ENCODE results near the gene FAM163A. TPM values are rescaled to one million over a fixed set of nuclear protein-coding genes. Genes with fewer than 3 reads are reported as not detected.
"Not testable (repeated sequence)": the region's sequence is repeated elsewhere in the genome, so short reads cannot be mapped to it uniquely, and the experiment has no call there.

The FAM163A gene
- 0.22 TPM for total RNA-seq
- long read RNA-seq, partial matches to known transcripts, result 0 of 1 reads
- long read RNA-seq, other reads (novel, unspliced or antisense), result 0 of 1 reads

DNA sequence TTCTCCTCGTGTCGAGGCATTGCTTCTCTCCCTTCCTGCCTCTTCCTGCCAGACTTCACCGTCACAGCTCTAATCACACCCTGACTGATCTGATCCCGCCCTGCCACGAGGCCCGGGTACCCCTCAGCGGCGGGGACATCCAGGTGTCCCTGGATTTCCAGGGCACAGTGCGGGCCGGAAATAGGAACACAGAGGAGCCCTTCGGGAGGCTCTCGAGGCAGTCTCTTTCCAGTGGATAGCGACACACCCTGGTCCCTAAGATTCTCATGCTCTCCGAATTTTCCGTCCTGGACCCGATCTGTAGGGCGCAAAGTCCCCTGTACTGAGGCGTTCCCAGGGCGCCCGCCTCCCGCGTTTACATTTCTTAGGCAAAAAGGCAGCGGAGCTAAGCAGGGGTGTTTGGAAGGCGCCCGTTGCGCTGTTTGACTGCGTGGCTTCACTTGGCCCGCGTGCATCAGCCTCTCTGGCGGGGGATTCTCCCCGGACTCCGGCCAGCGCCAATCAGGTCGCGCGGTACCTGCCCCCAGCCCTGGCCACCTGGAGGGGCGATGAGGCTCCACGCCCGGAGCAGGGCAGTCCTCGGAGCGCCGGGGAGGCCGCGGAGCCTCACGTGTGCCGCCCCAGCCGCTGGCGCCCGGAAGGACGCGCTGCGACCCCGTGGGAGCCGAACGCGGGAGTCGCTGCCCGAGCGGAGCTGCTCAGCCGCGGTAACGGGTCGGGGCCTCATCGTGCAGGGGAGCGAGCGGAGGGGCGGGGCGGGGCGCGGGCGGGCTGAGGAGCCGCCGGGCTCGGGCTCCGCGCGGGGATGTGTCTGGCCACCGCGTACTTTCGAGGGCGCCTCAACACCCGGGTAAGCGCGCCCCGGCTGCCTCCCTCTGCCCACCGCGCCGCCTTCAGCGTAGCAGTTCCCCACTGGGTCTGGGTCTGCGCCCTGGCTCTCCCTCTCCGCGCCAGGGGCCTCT lies at the start of gene FAM163A:
TSS of gene FAM163A (plus strand) at position 575 of the 962 bp plus-strand sequence. CDS start 69,807 bp downstream, outside the sequence.
- DNase-seq (no peak), ATAC-seq (ENCODE audit: poor library complexity) (peak; percentile 61)
- intact Hi-C loops (cut with DNase I), result no loop called here

DNA sequence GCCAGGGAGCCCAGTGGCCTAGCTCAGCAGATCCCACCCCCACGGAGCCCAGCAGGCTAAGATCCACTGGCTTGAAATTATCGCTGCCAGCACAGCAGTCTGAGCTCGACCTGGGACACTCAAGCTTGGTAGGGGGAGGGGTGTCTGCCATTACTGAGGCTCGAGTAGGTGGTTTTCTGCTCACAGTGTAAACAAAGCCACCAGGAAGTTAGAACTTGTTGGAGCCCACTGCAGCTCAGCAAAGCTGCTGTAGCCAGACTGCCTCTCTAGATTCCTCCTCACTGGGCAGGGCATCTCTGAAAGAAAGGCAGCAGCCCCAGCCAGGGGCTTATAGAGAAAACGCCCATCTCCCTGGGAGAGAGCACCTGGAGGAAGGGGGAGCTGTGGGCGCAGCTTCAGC lies 48.6 kb upstream of the FAM163A start:
- ATAC-seq (ENCODE audit: poor library complexity); DNase-seq; intact Hi-C loops (cut with DNase I): not testable (repeated sequence)

DNA sequence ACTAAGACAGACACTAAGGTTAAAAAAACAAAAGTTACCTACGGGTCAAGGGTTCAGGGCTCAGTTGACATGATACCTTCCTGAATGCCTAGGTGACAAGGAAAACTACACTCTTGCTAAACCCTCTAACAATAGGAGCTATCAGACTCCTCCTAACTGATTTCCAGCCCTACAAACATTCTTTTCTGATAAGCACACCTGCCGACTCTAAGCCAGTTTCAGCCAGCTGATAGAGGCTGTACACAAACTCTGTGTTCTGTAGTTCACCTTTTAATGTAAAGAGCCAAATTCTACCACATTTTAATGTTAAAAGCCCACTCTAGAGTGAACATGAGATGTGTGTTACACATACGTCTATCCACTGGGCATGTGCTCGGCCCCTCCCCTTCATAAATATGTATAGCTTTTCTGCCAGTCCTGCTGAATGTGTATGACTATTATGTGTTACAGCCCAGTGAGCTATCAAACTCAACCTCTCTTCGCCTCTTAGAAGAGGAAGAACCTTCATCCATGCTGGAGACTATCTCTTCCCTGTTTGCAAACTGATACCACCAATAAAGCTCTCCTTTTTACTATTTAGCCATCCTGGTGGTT lies 40.0 kb upstream of the FAM163A start:
- ATAC-seq (ENCODE audit: poor library complexity) (no peak), DNase-seq (no peak)
- intact Hi-C loops (cut with DNase I), result no loop called here

DNA sequence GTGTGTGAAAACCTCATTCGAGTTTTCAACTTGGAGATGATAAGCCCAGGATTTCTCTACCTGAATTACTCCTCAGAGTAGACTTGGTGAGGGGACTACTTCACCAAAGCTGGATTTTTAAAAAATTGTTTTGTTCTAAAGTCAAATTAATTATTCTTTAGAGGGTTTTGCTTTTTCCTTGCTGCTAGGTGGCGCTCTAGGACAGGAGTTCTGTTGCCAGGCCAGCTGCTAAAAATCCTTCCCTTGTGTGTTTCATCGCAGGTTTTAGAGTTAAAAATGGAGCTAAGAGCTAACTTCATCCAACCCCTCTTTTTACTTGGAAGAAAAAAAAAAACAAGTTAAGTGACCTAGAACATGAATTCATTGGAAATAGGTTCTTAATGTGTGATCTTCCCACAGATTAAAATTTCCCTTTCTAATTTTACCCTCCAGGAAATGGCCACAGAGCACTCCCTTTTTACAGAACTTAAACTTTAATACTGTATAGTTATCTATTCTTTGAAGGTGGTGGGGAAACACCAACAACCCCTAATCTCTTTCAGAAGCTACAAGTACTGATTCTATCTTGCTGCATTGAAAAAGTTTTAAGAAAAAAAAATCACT lies 36.7 kb upstream of the FAM163A start:
- DNase-seq (no peak), ATAC-seq (ENCODE audit: poor library complexity) (peak; percentile 55)
- intact Hi-C loops (cut with DNase I), result loop anchor here (2.0 kb wide), 1 partner anchor 102 kb away; no protein-coding TSS in a partner anchor

GRCh38 chr1:179707406-179707805 lies 35.7 kb upstream of the FAM163A start:
- intact Hi-C loops (cut with DNase I), result loop anchor here (2.0 kb wide), 1 partner anchor 101 kb away; no protein-coding TSS in a partner anchor
- DNase-seq, result no peak
- no peak for ATAC-seq (ENCODE audit: poor library complexity)

GRCh38 chr1:179708434-179709195 lies 34.5 kb upstream of the FAM163A start:
- DNase-seq (no peak), ATAC-seq (ENCODE audit: poor library complexity) (no peak)
- intact Hi-C loops (cut with DNase I), result no loop called here

DNA sequence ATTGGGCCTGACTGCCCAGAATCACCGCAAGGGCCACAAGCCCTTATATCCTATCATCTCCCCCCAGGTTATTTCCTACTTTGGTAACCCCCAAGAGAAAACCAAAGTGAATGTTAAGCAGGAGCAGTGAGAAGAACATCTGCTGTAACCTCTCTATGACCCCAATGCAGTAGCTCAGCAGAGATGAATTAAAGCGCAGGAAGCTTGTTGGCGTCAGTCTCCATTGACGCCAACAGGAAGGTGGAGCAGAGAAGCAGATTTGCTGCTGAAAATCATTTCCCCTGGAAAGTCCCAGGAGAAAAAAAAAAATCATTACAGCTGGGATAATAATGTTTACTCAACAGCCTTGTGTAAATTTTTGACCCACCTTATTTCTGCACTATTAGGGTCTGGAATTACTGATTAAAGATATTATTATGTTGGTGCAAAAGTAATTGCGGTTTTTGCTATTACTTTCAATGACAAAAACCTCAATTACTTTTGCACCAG lies 33.2 kb upstream of the FAM163A start:
- intact Hi-C loops (cut with DNase I), result no loop called here
- DNase-seq (peak; percentile 49), ATAC-seq (ENCODE audit: poor library complexity) (peak; percentile 91)

- intact Hi-C loops (cut with DNase I), result no loop called here
- no peak for ATAC-seq (ENCODE audit: poor library complexity)
- no peak for DNase-seq
Measured at GRCh38 chr1:179714159-179714558, 28.9 kb upstream of the FAM163A start.

- intact Hi-C loops (cut with DNase I), result no loop called here
- DNase-seq (no peak), ATAC-seq (ENCODE audit: poor library complexity) (no peak)
Measured at GRCh38 chr1:179714623-179715022, 28.5 kb upstream of the FAM163A start.

DNA sequence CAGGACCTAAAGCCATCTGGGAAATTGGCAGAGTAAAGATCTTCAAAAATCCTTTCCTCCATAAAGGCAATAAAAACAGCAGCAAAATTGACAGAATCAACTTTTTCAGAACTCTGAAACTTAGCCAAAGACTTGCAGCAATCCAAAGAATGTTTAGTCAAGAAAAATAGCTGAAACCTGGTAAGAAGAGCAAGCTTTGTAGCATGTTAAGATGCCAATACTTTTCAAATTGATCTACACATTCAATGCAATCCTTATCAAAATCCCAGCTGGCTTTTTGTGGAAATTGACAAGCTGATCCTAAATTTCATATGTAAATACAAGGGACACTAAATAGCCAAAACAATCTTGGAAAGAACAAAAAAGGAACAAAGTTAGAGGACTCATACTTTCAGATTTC lies 23.8 kb upstream of the FAM163A start:
- DNase-seq (no peak), ATAC-seq (ENCODE audit: poor library complexity) (no peak)
- intact Hi-C loops (cut with DNase I), result no loop called here

GRCh38 chr1:179728271-179728670 lies 14.8 kb upstream of the FAM163A start:
- ATAC-seq (ENCODE audit: poor library complexity), result no peak

DNA sequence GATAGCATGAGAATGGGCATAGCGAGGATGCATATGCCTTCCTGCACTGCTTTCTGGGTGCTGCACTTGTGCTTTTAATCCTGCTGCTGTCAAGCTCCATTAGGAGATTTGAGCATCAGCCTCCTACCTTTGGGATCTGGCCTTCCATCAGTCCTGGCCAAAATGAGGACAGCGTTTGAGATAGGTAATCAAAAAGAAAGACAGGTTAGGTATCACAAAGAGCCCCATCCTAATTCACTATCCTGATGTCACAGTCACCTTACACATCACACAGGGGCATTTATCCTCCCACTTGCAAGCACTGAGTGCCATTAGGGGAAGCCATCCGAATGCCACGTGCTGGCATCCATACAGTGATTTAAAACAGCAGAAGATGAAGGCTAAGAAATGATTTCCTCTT lies 13.2 kb upstream of the FAM163A start:
- intact Hi-C loops (cut with DNase I), result no loop called here
- DNase-seq (no peak), ATAC-seq (ENCODE audit: poor library complexity) (no peak)

More at GRCh38 chr1:179728271-179728670, 14.8 kb upstream of the FAM163A start:
- DNase-seq, result no peak
- intact Hi-C loops (cut with DNase I), result no loop called here

DNA sequence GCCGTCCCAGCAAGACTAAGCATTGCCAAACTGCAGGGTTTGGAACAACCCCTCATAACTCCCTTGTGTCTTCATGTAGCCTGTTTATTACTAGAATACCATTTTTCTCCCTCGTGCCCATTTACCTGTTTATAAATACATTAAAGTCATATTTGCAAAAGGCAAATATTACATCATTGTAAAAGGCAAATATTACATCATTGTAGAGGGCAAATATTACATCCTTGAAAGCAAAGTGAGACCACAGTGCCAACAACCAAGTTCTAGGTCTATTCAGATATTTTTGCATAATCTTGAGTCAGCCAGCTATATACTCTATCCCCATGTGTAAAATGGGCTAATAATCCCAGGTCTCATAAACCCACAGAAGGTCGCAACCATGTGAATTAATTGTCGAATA lies 11.4 kb upstream of the FAM163A start:
- no peak for DNase-seq
- intact Hi-C loops (cut with DNase I), result no loop called here
- no peak for ATAC-seq (ENCODE audit: poor library complexity)

GRCh38 chr1:179742291-179742690 lies 800 bp upstream of the FAM163A start:
- no peak for ATAC-seq (ENCODE audit: poor library complexity)
- DNase-seq, result no peak
- intact Hi-C loops (cut with DNase I), result no loop called here

DNA sequence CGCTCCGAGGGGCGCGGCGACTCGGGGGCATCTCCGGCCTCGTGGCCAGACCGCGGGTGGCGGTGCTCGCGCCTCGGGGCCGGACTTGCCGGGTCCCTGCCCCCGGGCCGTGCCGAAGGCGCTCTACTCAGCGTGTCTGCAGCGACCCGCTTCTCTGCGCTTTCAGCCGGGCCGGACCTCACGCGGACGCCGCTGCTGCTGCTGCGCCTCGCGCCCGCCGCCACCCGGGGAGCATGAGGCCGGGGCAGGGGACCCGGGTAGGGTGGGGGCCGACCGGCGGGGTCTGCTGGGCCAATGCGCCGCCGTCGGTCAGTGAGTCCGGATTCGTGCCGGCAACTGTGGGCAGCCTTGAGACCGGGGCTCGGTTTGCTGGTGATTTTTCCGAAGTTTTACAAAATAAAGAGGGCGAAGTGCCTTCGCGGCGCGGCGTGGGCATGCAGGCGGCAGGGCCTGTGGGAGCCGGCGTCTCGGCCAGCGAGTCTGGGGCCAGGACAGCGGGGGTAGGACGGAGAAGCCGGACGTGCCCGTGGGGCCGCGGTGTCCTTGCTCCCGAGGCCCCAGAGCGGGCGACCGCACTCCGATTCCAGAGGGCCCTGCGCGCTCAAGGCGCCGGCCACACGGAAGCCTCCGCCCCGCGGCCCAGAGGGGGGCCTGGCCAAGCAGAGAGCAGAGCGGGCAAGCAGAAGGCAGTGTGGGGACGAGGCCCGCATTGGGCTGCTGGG lies 749 bp downstream of the FAM163A start:
- DNase-seq (no peak), ATAC-seq (ENCODE audit: poor library complexity) (peak; percentile 67)
- intact Hi-C loops (cut with DNase I), result no loop called here

GRCh38 chr1:179744401-179745130 lies 1.5 kb downstream of the FAM163A start:
- DNase-seq, result no peak
- ATAC-seq (ENCODE audit: poor library complexity), result no peak
- intact Hi-C loops (cut with DNase I), result no loop called here

DNA sequence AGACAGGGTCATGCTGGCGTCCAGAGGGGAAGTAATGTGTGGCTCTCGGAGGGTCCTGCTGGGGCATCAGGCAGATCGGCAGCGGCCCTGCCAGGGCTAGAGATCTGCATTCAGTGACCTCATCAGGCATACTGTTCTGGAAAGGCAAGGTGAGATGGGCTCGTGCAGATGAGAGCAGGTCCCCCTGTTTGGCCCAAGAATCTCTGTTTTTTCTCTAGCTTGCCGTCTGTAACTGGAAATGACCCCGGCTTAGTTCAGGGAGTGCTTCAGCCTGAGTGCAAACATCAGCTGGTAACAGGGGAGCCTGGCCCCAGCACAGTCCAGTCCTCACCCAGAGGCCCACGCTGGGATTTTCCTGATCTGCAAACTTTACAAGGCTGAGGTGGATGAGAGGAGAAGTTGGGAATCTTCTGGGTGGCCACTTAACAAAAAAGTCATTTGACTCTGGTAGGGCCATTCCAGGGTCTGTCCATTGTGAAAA lies 2.1 kb downstream of the FAM163A start:
- no peak for DNase-seq
- no peak for ATAC-seq (ENCODE audit: poor library complexity)
- intact Hi-C loops (cut with DNase I), result no loop called here

Data from Right ventricle myocardium superior (tissue), 1 donor.